Amygdala (tissue), 56 donors: Measurements from ENCODE around the gene TRIO.
"Not testable (repeated sequence)": the region's sequence is repeated elsewhere in the genome, so short reads cannot be mapped to it uniquely, and the experiment has no call there.

Experiments used
- DNase-seq, 56 donors: peaks; one replicate each; lab custom pipeline; 2025; lab: John Stamatoyannopoulos, UW

The TRIO gene

DNA sequence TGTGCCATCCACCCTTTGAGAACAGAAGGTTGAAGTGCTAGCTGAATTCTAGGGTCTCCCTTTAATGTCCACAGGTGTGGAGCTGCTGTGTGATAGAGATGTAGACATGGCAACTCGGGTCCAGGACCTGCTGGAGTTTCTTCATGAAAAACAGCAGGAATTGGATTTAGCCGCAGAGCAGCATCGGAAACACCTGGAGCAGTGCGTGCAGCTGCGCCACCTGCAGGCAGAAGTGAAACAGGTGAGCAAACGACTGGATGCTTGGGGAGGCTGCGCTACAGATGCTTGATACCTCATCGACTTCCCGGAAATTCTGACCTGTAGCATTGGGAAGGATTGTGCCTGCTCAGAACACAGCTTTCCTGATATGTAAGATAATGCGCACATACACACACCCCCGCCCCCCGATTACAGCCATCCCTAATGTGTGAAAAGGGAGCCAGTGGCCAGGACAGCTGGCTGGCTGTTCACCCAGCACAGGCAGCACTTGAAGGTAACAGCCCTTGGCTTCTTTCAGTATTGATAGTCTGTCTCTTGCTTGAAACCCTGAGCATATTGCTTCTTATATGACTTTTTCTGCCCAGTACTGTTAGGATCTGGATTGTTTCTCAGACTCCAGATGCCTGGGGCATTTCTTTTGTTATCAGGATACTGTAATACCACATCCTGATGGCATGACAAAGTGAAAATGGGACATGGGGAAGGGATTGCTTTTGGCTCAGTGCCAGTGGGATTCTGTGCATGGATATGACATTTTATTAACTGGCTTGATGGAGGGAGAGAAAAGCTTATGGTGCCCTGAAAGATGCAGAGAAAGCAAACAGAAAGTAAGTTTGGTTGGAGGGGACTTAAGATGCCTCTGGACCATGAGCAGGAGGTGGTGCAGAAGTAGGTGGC, 221.7 kb downstream of the TRIO start:
- no peak for DNase-seq

DNA sequence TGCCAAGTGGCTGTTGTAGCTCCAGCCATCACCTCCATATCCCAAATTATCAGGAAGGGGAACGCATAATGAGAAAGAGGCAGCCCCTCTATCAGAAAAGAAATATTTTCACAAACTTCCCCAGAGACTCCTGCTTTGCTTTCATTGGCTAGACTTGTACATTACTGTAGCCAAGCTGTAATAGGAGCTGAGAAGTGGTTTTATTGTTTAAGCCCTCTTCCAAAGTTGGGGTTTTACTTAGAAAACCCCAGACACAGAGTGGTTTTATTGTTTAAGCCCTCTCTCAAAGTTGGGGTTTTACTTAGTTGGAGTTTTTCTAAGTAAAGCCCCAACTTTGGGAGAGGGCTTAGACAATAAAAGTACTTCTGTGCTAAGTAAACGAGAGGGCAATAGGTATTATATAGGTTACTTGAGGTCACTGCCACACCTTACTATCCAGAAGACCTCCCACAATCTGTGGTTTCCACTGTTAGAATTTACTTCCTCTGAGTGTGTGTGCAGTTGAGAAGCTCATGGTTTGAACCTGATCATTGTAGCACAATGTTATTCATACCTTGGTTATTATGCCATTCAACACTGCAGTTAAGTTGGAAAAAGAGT, 222.8 kb downstream of the TRIO start:
- no peak for DNase-seq

DNA sequence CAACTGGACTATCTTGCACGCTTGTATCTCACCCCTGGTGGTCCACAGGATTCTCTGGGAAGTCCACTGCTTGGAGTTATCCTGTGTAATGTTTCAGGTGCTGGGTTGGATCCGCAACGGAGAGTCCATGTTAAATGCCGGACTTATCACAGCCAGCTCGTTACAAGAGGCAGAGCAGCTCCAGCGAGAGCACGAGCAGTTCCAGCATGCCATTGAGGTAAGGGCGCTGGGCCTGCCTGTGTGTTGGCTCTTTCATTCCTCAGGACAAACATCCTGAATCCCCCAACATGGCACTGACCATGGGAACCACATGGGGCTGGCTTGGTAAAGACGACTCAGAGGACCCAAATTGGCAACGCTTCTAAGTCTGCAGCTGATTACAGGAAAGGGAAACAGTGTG, 223.6 kb downstream of the TRIO start:
- no peak for DNase-seq

DNA sequence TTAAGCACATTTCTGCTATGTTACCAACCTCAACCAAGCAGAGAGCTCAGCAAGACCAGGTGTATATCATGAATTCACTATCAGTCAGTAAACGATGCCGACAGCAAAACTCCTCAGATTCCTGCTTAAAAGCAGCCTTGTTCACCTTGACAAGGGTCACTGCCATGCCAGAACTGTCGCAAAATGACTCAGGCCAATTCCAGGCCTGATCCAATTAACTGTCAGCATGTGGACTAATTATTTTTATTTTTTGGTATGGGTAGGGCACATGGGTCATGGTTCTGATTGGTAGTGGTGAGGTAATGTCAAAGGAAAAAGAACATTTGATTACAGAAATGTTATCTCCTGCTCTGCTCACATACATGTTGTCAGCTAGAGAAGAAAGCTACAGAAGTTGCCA, 224.2 kb downstream of the TRIO start:
- DNase-seq: no peak

DNA sequence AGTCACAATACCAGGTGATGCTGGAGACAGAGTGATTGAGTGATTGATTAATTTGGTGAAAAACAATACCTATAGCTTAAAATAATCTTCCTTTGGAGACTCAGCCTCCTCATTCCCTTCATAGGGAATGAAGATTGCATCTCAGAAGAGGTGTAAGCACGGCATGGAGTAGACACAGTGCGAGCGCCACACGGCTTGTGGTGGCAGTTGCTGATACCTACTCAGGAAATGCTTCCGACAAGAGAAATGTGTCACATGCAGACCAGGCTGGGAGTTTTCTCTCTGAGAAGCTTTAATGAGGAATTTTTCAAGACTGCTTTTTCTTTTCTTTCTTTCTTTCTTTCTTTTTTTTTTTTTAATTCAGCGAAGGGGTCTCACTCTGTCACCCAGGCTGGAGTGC, 226.6 kb downstream of the TRIO start:
- peak in 2 of 56 donors; percentile 27 to 34 for DNase-seq

DNA sequence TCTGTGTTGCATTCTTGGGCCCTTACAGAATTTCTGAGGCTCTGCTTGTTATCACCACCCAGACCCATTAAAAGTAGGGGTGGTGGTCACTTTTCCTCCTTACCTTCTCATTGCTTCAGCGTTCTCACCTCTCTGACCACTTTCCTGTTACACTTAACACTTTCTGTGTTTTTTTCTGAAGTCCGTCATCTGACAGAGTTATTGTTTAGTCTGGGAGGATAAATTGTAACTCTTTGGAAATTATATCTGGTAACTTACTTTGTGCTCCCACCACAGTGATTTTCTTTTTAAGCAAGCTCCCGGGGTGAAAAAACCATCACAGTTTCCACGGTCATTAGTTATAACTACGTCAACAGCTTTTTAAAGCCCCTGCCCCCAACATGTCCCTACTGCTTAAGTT, 227.2 kb downstream of the TRIO start:
- no peak for DNase-seq

DNA sequence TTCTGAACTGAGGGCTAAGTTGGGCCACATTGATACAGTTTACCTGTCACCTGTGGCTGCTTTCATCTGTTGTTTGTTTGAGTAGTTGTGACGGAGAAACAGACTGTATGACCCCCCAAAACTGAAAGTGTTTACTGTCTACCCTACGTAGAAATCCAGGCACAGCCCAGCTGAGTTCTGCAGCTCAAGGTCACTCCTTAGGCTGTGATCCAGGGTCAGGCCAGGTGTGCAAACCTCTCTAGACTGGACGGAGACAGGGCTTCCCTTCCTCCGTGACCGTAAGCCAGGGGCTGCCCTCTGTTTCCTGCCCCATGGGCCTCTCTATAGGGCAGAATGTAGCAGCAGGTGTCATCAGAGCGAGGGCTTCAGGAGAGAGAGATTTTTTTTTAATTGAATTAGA, 230.5 kb downstream of the TRIO start:
- no peak for DNase-seq

DNA sequence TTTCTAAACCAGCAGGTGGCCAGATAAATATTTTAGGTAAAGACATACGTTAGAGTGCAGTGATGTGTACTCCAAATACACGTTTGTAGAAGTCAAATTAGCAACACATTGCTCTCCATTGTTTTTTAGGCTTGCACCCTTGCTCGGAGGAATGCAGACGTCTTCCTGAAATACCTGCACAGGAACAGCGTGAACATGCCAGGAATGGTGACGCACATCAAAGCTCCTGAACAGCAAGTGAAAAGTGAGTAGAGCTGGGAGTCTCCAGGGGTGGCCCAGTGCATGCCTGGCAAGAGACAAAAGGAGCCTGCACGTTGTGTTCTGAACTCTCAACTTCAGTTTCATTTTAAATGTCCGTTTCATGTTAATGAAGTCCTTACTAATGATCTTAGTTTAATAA, 231.0 kb downstream of the TRIO start:
- DNase-seq: no peak

DNA sequence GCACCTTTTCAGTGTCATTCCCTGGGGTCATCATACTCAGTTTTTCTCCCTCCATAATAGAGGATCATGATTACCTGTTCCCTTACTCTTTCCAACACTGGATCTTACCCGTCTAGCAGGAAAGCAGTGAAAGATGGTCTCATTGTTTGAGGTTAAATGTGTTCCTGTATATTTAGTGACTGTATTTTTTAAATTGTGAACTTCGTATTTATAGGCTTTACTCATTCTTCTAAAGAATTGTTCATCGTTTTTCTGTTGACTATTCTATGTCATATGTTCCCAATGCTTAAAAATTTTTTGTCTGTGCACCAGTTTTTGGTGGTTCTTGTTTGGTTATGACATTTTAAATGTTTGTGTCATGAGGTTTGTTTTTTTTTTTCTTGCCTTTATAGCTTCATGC, 233.6 kb downstream of the TRIO start:
- no peak for DNase-seq

DNA sequence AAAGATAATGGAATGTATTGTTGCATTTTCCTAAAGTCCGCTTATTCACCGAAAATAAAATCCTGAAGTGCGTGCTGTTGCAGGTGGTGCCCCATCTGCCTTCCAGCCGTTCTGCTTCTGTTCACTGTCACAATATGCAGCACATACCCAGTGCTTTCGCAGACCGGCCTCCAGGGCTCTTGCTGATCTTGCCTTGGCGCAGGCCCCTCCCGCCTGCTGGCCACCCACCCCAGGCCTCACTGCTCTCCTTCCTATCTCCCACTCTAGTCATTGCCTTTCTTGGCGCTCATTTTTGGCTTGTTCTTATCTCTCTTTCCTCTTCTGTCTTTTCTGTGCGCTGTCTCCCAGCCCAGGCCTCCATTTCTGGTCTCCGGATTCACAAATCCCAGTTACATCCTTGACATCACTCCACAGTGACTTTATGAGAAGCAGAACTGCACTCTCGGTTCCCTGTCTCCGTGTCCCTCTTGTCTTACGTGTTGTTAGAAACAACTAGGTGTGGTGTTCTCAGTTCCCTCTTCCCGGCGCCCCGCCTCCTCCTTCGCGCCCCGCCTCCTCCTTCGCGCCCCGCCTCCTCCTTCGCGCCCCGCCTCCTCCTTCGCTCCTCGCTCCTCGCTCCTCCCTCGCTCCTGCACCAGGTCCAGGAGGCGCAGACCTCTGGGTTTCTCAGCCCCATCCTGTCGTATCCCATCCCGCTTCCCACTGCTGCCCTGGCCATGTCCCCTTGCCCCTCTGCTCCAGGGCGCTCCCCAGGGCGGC, 236.8 kb downstream of the TRIO start:
- DNase-seq: no peak

DNA sequence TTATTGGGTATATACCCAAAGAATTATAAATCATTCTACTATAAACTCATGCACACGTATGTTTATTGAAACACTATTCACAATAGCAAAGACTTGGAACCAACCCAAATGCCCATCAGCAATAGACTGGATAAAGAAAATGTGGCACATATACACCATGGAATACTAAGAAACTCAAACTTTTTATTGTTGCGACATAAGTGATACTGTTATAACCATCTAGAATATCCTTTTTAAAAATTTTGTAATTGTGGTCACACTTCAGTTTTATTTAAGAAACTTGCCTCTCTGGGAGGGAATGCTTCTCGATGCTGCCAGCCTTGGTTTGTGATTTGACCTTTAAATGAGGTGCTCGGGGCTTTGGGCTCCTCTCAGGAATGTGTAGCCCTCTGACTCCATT, 237.6 kb downstream of the TRIO start:
- DNase-seq: no peak

DNA sequence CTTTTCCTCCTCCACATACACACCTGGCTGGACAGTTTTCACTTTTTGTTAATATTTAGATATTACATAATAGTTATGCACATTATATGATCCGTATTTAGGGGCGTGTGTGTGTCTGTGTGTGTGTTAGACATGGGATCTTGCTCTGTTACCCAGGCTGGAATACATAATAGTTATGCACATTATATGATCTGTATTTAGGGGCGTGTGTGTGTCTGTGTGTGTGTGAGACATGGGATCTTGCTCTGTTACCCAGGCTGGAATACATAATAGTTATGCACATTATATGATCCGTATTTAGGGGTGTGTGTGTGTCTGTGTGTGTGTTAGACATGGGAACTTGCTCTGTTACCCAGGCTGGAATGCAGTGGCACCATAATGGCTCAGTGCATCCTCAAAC, 239.5 kb downstream of the TRIO start:
- no peak for DNase-seq

DNA sequence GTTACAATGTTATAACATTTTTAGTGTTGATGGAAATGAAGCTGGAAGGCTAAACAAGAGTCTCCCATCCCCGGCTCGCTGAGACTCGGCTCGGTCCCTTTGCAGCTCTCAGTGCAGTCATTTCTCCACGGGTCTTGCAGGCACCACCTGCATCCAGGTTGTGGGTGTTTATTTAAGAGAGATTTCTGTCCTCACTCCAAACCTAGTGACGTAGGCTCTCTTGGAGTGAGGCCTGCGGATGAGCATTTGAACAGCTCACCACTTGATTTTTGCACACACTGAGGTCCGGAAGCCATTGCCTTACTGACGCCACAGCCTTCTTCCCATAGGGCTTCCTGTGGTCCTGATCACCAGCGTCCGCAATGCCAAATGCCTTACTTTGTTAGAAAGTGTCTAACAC, 240.8 kb downstream of the TRIO start:
- no peak for DNase-seq

DNA sequence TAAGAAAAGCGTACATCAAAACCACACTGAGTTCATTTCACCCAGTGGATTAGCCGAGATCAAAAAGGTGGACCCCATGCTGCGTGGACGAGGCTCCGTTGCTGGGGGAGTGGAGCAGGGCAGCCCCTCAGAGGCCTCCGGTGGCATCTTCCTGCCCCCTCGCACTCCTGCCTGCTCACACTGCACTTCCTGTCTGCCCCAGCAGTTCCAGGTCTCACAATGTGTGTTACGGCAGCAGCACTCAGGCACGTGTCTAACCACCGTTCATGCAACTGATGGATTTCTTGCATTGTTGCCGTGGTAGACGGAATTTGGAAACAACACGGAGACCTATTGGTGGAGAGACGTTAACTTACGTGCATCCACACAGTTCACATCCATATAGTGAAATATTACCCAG, 241.9 kb downstream of the TRIO start:
- DNase-seq: no peak

DNA sequence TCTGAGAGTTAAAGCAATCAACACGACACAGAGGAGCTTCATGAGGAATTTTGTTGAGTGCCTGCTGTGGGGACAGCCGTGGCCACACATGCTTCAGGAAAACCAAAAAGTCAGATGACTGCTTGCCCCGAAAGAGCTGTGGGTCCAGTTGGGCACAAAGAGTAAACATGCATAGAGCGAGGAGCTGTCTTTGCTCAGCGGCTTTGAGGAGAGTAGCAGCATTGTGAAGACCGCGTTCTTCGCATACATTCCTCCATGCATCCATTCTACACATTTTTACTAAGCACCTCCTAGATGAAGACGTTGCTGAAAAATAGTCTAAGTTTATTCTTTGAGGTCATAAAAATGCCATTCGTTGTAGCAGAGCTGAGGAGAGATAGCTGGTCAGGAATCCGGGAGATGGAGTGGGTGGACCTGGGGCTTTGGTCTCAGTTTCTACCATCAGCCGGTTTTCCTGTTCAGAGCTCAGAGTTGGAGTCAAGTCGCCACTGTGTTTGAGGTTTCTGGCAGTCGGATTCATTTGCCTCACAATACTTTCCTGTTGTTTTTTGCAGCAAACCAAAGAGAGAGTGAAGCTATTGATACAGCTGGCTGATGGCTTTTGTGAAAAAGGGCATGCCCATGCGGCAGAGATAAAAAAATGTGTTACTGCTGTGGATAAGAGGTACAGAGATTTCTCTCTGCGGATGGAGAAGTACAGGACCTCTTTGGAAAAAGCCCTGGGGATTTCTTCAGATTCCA, 243.9 kb downstream of the TRIO start:
- no peak for DNase-seq

DNA sequence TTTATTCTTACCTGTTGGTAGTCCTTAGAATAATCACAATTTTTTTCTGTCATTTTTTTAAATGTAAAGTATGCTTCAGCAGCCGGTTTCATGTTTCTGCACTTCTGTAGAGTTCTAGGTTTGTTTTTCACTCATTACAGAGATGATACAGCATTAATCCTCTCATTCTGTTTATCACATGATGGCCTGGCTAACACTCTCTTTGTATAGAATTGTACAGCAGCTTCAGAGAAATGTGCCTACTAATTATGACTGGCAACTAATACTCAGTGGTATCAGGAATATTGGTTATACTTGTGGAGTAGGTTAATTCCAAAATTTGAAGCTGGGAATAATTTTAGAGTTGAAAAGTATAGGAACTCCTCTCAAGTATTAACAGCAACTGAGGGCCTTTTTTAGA, 245.6 kb downstream of the TRIO start:
- no peak for DNase-seq

DNA sequence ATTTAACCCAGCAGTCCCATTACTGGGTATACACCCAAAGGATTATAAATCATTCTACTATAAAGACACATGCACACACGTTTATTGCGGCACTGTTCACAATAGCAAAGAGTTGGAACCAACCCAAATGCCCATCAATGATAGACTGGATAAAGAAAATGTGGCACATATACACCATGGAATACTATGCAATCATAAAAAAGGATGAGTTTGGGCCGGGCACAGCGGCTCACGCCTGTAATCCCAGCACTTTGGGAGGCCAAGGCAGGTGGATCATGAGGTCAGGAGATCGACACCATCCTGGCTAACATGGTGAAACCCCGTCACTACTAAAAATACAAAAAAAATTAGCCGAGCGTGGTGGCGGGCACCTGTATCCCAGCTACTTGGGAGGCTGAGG, 249.4 kb downstream of the TRIO start:
- DNase-seq: not testable (repeated sequence)

DNA sequence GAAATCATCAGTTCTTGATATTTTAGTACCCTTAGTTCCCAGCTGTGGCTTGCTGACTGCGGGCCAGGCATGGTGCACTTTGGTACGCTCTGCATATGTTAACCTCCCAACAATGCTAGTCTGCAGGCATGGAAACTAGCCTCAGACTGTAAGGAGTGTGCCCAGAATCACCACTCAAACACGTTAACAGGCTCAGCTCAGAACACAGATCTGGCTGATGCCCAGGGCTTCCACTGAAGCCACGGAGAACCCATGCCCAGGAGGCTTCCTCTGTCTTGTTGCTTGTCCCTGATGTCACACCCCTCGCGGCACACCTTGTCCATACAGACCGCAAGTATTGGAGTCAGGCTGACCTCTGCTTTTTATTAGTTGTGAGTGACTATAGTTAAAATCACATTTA, 251.2 kb downstream of the TRIO start:
- no peak for DNase-seq

DNA sequence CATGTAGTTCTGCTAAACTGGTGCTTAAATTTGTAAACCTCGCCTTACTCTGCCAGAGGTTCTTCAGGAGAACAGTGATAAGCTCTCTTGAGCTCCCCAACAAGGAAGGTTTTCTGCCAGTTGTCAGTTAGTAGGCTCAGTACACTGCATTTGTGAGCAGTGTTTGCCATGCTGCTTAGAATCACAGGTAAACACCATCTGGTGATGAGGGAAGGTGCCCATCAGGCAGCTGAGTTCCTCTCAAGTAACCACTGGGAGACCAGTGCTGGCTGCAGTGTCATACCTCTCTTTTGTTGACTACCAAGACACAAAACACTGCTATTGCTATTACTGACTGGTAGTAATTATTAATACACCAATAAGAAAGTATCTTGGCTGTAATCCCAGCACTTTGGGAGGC, 252.3 kb downstream of the TRIO start:
- DNase-seq: no peak

DNA sequence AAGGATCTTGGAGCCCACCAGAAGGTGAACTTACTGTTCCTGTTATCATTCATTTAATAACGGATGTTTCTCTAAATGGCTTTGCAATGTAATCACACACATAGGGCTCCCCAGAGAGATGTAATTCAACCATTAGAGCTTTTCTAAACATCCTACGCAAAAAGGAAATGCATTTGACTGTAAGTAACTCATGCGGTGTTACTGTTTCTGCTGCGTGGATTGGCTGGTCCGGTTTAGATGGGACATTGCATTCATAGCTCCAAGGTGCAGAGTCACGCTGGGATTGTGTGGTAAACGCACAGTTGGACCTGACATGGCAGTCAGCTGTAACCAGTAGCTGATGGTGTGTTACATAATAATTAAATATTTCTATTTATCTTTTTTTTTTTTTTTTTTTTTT, 252.9 kb downstream of the TRIO start:
- DNase-seq: no peak

DNA sequence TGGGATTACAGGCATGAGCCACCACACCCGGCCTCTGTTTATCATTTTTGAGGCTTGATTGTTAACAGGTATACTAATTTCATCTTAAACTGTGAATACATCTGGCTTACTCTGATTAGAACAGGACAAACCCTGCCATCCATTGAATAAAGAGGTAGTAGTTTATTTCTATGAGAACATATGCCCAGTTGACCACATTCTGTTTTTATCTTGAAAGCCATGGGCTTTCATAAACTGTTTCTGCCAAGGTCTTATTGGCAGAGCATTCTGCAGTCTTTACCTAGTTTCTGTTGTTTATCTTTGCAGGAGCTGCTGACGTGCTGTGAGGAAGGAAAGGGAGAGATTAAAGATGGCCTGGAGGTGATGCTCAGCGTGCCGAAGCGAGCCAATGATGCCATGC, 253.6 kb downstream of the TRIO start:
- DNase-seq: no peak
